AG04450 (cell line): ENCODE data around the gene CARD9. TPM values are rescaled to one million over a fixed set of nuclear protein-coding genes. Genes with fewer than 3 reads are reported as not detected.
"Not testable (repeated sequence)": the region's sequence is repeated elsewhere in the genome, so short reads cannot be mapped to it uniquely, and the experiment has no call there.

Source experiments
- CTCF ChIA-PET: fragments of 300-600, 350-600 bp; formaldehyde crosslinking; extraction: SDS; loops from one replicate; lab custom pipeline; 2022; ENCODE audit warnings: antibody characterized with exemption, inconsistent platforms; lab: Charles Lee
- POLR2A ChIA-PET: fragments of 350-600 bp; formaldehyde crosslinking; extraction: SDS; loops from one replicate; lab custom pipeline; 2021; ENCODE audit warnings: antibody characterized with exemption, inconsistent platforms; lab: Yijun Ruan, JAX
- DNase-seq: peaks from one replicate; pipeline ENCODE4 v3.0.0-alpha.2; 2011; ENCODE audit warnings: low read depth, low spot score
- H3K27ac ChIP-seq: one replicate; pipeline ENCODE4 v1.5.1; 2012; ENCODE audit warnings: low read depth, low read length, control low read depth
- H3K27me3 ChIP-seq: one replicate; pipeline ENCODE4 v1.6.0; 2012; ENCODE audit warnings: low read length; ENCODE audit not compliant: control insufficient read depth, insufficient read depth
- H3K4me3 ChIP-seq: 2 replicates; pipeline ENCODE4 v1.5.1; 2011; ENCODE audit warnings: mild to moderate bottlenecking, low read depth, low read length, control low read depth
- H3K9me3 ChIP-seq: 2 replicates; pipeline ENCODE4 v1.5.1; 2012; ENCODE audit warnings: low read length; ENCODE audit not compliant: control insufficient read depth, insufficient read depth
- polyA plus RNA-seq: library from polyadenylated mRNA; depleted of rRNA; stranded (reverse); fragments of >200 nt; gene quantifications from 2 replicates; pipeline ENCODE4 v1.2.3, GENCODE V29; 2011
- TF ChIP-seq, protein P1 (sequence below): IDR thresholded peaks from 2 replicates; pipeline ENCODE4 v1.5.1; 2011; ENCODE audit warnings: low read depth, low read length, control low read depth, inconsistent platforms

The CARD9 gene
- polyA plus RNA-seq, 1 experiment: 0.63 TPM

- DNase-seq: no peak
- no peak overlapping the region for H3K27ac ChIP-seq
- H3K9me3 ChIP-seq: no peaks in the 10 kb centered on the region; the same call in 1 of the 2 replicates
- TF ChIP-seq, protein P1, sequence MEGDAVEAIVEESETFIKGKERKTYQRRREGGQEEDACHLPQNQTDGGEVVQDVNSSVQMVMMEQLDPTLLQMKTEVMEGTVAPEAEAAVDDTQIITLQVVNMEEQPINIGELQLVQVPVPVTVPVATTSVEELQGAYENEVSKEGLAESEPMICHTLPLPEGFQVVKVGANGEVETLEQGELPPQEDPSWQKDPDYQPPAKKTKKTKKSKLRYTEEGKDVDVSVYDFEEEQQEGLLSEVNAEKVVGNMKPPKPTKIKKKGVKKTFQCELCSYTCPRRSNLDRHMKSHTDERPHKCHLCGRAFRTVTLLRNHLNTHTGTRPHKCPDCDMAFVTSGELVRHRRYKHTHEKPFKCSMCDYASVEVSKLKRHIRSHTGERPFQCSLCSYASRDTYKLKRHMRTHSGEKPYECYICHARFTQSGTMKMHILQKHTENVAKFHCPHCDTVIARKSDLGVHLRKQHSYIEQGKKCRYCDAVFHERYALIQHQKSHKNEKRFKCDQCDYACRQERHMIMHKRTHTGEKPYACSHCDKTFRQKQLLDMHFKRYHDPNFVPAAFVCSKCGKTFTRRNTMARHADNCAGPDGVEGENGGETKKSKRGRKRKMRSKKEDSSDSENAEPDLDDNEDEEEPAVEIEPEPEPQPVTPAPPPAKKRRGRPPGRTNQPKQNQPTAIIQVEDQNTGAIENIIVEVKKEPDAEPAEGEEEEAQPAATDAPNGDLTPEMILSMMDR: no peak
- H3K27me3 ChIP-seq: no peaks in the 10 kb centered on the region
- CTCF ChIA-PET: interaction anchor here (1.0 kb wide), 1 partner anchor 9 kb away, joined by 3 read pairs; no protein-coding TSS in a partner anchor
- POLR2A ChIA-PET: interaction anchor here (0.7 to 2.6 kb wide), 2 partner anchors 9 to 85 kb away, joined by 3 to 9 read pairs; partner anchors contain the start of gene DNLZ
- no peak overlapping the region for H3K4me3 ChIP-seq
Observed at GRCh38 chr9:136353757-136354488, 19.5 kb downstream of the CARD9 start.

DNA sequence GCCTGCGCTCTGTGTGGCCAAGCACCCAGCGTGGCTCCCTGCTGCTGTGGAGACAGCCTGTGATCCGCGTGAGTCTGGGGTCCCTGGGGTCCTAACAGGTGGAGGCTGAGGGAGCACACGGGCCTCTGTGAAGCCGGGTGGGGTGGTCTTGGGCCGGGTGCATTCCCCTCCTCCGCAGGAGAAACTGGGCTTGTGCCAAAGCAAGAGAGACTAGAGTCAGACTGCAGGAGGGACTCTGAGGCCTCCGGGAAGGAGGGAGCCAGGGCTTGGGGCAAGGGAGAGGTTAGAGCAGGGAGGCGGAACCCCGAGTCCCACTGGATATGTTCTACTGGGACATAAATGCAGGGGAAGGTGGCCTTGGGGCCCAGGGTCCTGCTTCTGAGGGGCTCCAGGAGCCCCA is 20.4 kb downstream of the CARD9 start:
- Histone ChIP-seq H3K4me3 (no peak overlapping the region), H3K27me3 (no peaks in the 10 kb centered on the region), H3K9me3 (no peaks in the 10 kb centered on the region; the same call in 1 of the 2 replicates), H3K27ac (no peak overlapping the region)
- TF ChIP-seq, protein P1: no peak
- ChIA-PET POLR2A (no interaction called here), CTCF (no interaction called here)
- no peak for DNase-seq

GRCh38 chr9:136352682-136353081 is 20.8 kb downstream of the CARD9 start:
- H3K27ac ChIP-seq: peak overlapping the region; percentile 31
- ChIA-PET POLR2A (interaction anchor here (0.7 kb wide), 1 partner anchor 10 kb away, joined by 3 read pairs; the partner anchor contains the start of gene DNLZ), CTCF (no interaction called here)
- H3K27me3 ChIP-seq: no peaks in the 10 kb centered on the region
- TF ChIP-seq, protein P1: no peak
- H3K4me3 ChIP-seq: no peak overlapping the region
- DNase-seq: no peak
- H3K9me3 ChIP-seq: no peaks in the 10 kb centered on the region; the same call in 1 of the 2 replicates

GRCh38 chr9:136351868-136352267 is 21.6 kb downstream of the CARD9 start:
- DNase-seq, CTCF ChIA-PET, H3K27ac ChIP-seq, H3K4me3 ChIP-seq, H3K9me3 ChIP-seq, H3K27me3 ChIP-seq, POLR2A ChIA-PET: not testable (repeated sequence)

DNA sequence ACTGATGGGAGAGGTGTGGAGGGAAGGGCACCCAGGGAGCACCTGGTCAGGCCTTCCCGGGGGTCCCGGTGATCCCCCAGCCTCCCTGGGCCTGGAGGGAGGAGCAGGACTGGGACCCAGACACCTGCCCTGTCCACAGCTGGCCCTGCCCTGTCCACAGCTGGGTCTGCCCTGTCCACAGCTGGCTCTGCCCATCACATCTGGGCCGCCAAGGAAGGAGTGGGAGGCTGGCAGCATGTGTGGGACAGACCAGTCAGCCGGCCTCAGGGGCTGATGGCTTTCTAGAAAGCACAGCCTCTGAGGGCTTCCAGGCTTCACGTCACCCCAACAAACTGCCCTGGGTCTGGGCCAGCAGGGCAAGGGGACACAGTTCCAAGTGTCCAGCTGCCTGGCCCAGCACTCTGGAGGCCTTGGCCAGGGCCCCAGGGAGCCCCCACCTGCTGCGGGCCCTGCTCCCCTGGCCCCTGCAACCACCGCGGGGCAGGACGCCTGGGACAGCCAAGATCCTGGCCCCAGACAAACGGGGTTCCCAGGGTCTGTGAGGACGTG is 22.1 kb downstream of the CARD9 start:
- Histone ChIP-seq H3K27me3 (no peaks in the 10 kb centered on the region), H3K9me3 (no peaks in the 10 kb centered on the region; the same call in 1 of the 2 replicates), H3K27ac (no peak overlapping the region), H3K4me3 (no peak overlapping the region)
- ChIA-PET CTCF (no interaction called here), POLR2A (no interaction called here)
- no peak for DNase-seq
- TF ChIP-seq, protein P1: no peak
